A549 (cell line): Measurements from ENCODE around the gene PLCB3. TPM values are rescaled to one million over a fixed set of nuclear protein-coding genes. Genes with fewer than 3 reads are reported as not detected.

Experiments
- ATAC-seq, 2 experiments: fragments of 200-7000 bp in 1 of 2; fragments of >200 bp in 1 of 2; cut with Nextera tagmentation in 1 of 2; cut with Tn5 transposase in 1 of 2; 3 replicates each; pipeline versions ENCODE4 v1.8.0 to v1.9.1; 2018 to 2020; ENCODE audit warnings: mild to moderate bottlenecking in 1 of 2, moderate library complexity in 1 of 2
- CTCF ChIA-PET: fragments of 300-600 bp; sonication (Branson Sonifier 250); formaldehyde crosslinking; extraction: SDS; loops from one replicate; lab custom pipeline; 2021; ENCODE audit warnings: antibody characterized with exemption, inconsistent platforms; lab: Yijun Ruan, JAX
- POLR2A ChIA-PET: fragments of 350-600 bp; formaldehyde crosslinking; extraction: SDS; loops from one replicate; lab custom pipeline; 2021; ENCODE audit warnings: antibody characterized with exemption, inconsistent platforms; lab: Yijun Ruan, JAX
- DNase-seq, 2 experiments: peaks; one replicate each; pipeline versions ENCODE4 v3.0.0 to v3.0.0-alpha.2; 2011 to 2016; ENCODE audit warnings: low read depth in 1 of 2, low spot score in 1 of 2
- FAIRE-seq: peaks from 2 replicates; lab custom pipeline; 2011; peaks lifted over from hg19 to GRCh38; lab: Jason Lieb, UNC
- H3K27ac ChIP-seq, 2 experiments: fragments of >200 bp; sonication (Bioruptor Twin); formaldehyde crosslinking; 3 replicates each; pipeline ENCODE4 v1.5.1; 2016 to 2017
- H3K4me1 ChIP-seq: fragments of >200 bp; sonication (Bioruptor Twin); formaldehyde crosslinking; 3 replicates; pipeline ENCODE4 v1.6.1; 2016
- H3K4me2 ChIP-seq: fragments of >200 bp; sonication (Bioruptor Twin); formaldehyde crosslinking; 3 replicates; pipeline ENCODE4 v1.6.1; 2016
- H3K4me3 ChIP-seq: fragments of >200 bp; sonication (Bioruptor Twin); formaldehyde crosslinking; 3 replicates; pipeline ENCODE4 v1.5.1; 2016
- H3K9me3 ChIP-seq: fragments of >200 bp; sonication (Bioruptor Twin); formaldehyde crosslinking; 3 replicates; pipeline ENCODE4 v1.6.1; 2016
- CBX2 ChIP-seq: fragments of 200-600 bp; sonication (generic); IDR thresholded peaks from 2 replicates; pipeline ENCODE4 v1.6.1; 2016; ENCODE audit warnings: low read depth, mild to moderate bottlenecking, borderline replicate concordance
- CBX8 ChIP-seq: fragments of 200-600 bp; sonication (generic); IDR thresholded peaks from 2 replicates; pipeline ENCODE4 v1.6.1; 2016
- EHF ChIP-seq: fragments of 250-450 bp; sonication (Bioruptor Pico); IDR thresholded peaks from 2 replicates; pipeline ENCODE4 v1.5.0; 2020; ENCODE audit warnings: mild to moderate bottlenecking
- FOXS1 ChIP-seq: fragments of 250-450 bp; sonication (Bioruptor Pico); IDR thresholded peaks from 2 replicates; pipeline ENCODE4 v1.5.0; 2020; ENCODE audit warnings: mild to moderate bottlenecking, moderate library complexity
- HDAC2 ChIP-seq: fragments of 200-600 bp; sonication (generic); IDR thresholded peaks from 2 replicates; pipeline ENCODE4 v1.6.1; 2016
- HEYL ChIP-seq: fragments of 250-450 bp; sonication (Bioruptor Pico); IDR thresholded peaks from 2 replicates; pipeline ENCODE4 v1.8.0; 2021; ENCODE audit warnings: mild to moderate bottlenecking, moderate library complexity
- KDM5A ChIP-seq: fragments of 200-600 bp; sonication (generic); IDR thresholded peaks from 2 replicates; pipeline ENCODE4 v1.6.1; 2016; ENCODE audit warnings: antibody characterized with exemption, mild to moderate bottlenecking
- MAFK ChIP-seq: fragments of 450-650 bp; IDR thresholded peaks from 2 replicates; pipeline ENCODE4 v1.6.1; 2014; ENCODE audit not compliant: partially characterized antibody
- MAZ ChIP-seq: fragments of 150-350 bp; IDR thresholded peaks from 2 replicates; pipeline ENCODE4 v1.6.1; 2014; ENCODE audit warnings: antibody characterized with exemption, low read depth, low read length, borderline replicate concordance
- MYC ChIP-seq: IDR thresholded peaks from 2 replicates; pipeline ENCODE4 v1.6.1; 2012; ENCODE audit warnings: mild to moderate bottlenecking, inconsistent platforms, low read length, improper control_type of control experiment, borderline replicate concordance
- NPAS2 ChIP-seq: fragments of 250-450 bp; sonication (Bioruptor Pico); IDR thresholded peaks from 2 replicates; pipeline ENCODE4 v1.8.0; 2022; ENCODE audit warnings: mild to moderate bottlenecking, moderate library complexity, borderline replicate concordance
- NR3C1 ChIP-seq: fragments of >200 bp; sonication (Bioruptor Twin); formaldehyde crosslinking; IDR thresholded peaks from 3 replicates; pipeline ENCODE4 v1.6.1; 2017
- POLR2A ChIP-seq: IDR thresholded peaks from 2 replicates; pipeline ENCODE4 v1.6.1; 2012; ENCODE audit warnings: mild to moderate bottlenecking, low read length
- RARB ChIP-seq: fragments of 250-450 bp; sonication (Bioruptor Pico); IDR thresholded peaks from 2 replicates; pipeline ENCODE4 v1.8.0; 2021; ENCODE audit warnings: mild to moderate bottlenecking, moderate library complexity
- RCOR1 ChIP-seq: fragments of 150-350 bp; IDR thresholded peaks from 2 replicates; pipeline ENCODE4 v1.6.1; 2014; ENCODE audit warnings: antibody characterized with exemption, low read length, low read depth
- RNF2 ChIP-seq: fragments of 200-600 bp; sonication (generic); IDR thresholded peaks from 2 replicates; pipeline ENCODE4 v1.6.1; 2016; ENCODE audit warnings: low read depth, mild to moderate bottlenecking, antibody characterized with exemption, moderate library complexity, borderline replicate concordance
- SREBF2 ChIP-seq: fragments of 450-650 bp; IDR thresholded peaks from 2 replicates; pipeline ENCODE4 v1.6.1; 2014; ENCODE audit warnings: mild to moderate bottlenecking, moderate library complexity
- TFCP2L1 ChIP-seq: fragments of 250-450 bp; sonication (Bioruptor Pico); IDR thresholded peaks from 2 replicates; pipeline ENCODE4 v1.5.0; 2021; ENCODE audit warnings: mild to moderate bottlenecking
- TP53 ChIP-seq: fragments of 250-450 bp; sonication (Bioruptor Pico); IDR thresholded peaks from 2 replicates; pipeline ENCODE4 v1.5.0; 2021; ENCODE audit warnings: mild to moderate bottlenecking, moderate library complexity
- ZC3H11A ChIP-seq: fragments of 450-650 bp; IDR thresholded peaks from 2 replicates; pipeline ENCODE4 v1.6.1; 2014; ENCODE audit warnings: antibody characterized with exemption, mild to moderate bottlenecking
- ZFP36 ChIP-seq: fragments of 450-650 bp; IDR thresholded peaks from 2 replicates; pipeline ENCODE4 v1.6.1; 2014; ENCODE audit warnings: borderline replicate concordance; ENCODE audit not compliant: partially characterized antibody
- ZNF302 ChIP-seq: fragments of 250-450 bp; sonication (Bioruptor Pico); IDR thresholded peaks from 2 replicates; pipeline ENCODE4 v1.9.0; 2021; ENCODE audit warnings: inconsistent platforms, mild to moderate bottlenecking, moderate library complexity
- ZSCAN20 ChIP-seq: fragments of 250-450 bp; sonication (Bioruptor Pico); IDR thresholded peaks from 2 replicates; pipeline ENCODE4 v1.8.0; 2022; ENCODE audit warnings: mild to moderate bottlenecking, moderate library complexity
- WGBS: methylation state at CpG from one replicate; pipeline ENCODE4 v1.1.6; 2017; ENCODE audit errors: missing lambda C conversion rate; 5-methylcytosine and 5-hydroxymethylcytosine counted together
- polyA plus RNA-seq, 4 experiments: library from polyadenylated mRNA; depleted of rRNA in 3 of 4; stranded (reverse); fragments of >200 nt; fragmentation: RNase III in 1 of 4; extraction: RNeasy Plus Mini Kit Qiagen cat#74134 plus additional on column Dnase treatment in 1 of 4; gene quantifications; 2 replicates in 3 of 4; 3 replicates in 1 of 4; pipeline ENCODE4 v1.2.3, GENCODE V29; 2011 to 2017
- TF ChIP-seq, protein P1 (sequence below): fragments of 250-450 bp; sonication (Bioruptor Pico); IDR thresholded peaks from 2 replicates; pipeline ENCODE4 v1.5.0; 2021; ENCODE audit warnings: mild to moderate bottlenecking, moderate library complexity, borderline replicate concordance

Gene PLCB3
- polyA plus RNA-seq, 2 of the 4 experiments (the other 2 are of a cell fraction): 8.8 to 21.2 TPM

DNA sequence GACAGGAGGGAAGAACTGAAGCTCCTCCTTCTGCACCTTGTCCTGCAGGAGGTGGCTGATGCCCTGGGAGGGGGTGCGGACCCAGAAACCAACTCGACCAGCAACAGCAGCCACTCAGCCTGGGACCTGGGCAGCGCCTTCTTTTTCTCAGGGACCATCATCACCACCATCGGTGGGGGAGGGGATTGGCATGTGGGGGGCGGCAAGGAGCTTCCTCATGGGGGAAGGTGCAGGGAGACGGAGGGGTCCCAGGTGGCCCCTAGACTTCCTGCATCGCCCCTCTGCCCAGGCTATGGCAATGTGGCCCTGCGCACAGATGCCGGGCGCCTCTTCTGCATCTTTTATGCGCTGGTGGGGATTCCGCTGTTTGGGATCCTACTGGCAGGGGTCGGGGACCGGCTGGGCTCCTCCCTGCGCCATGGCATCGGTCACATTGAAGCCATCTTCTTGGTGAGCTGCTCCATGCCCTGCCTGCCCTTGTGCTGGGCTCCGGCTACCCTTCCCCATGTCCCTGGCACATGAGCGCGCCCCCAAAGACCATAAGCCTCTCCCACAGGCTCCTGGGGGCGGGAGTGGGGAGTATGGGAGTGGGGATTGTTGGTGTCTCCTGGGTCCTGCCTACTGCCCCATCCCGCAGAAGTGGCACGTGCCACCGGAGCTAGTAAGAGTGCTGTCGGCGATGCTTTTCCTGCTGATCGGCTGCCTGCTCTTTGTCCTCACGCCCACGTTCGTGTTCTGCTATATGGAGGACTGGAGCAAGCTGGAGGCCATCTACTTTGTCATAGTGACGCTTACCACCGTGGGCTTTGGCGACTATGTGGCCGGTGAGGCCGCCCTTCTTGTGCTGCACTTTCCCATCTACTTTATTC is 45.7 kb downstream of the PLCB3 start:
- Histone ChIP-seq H3K4me3 (no peak overlapping the region), H3K4me2 (no peak overlapping the region)
- TF ChIP-seq TP53 (CRISPR knock-in tag): no peak
- TF ChIP-seq ZFP36: no peak
- no peak for TF ChIP-seq FOXS1 (CRISPR knock-in tag)
- no peak for TF ChIP-seq HEYL (CRISPR knock-in tag)
- TF ChIP-seq, all 56 proteins: peak for 0
- Histone ChIP-seq H3K27ac (no peak overlapping the region), H3K4me1 (peaks cover 5% of the 10 kb centered on the region; the same call in 2 of the 3 replicates), H3K9me3 (no peaks in the 10 kb centered on the region)
- ATAC-seq (no peak), DNase-seq (no peak), FAIRE-seq (no peak)
- 75% methylated on average over 30 of the region's 34 CpGs for WGBS
- POLR2A ChIA-PET: no interaction called here
- CTCF ChIA-PET: interaction anchor here (0.6 to 2.5 kb wide), 7 partner anchors 19 to 59 kb away, joined by 3 to 7 read pairs (median 5); partner anchors contain the start of gene PLCB3

DNA sequence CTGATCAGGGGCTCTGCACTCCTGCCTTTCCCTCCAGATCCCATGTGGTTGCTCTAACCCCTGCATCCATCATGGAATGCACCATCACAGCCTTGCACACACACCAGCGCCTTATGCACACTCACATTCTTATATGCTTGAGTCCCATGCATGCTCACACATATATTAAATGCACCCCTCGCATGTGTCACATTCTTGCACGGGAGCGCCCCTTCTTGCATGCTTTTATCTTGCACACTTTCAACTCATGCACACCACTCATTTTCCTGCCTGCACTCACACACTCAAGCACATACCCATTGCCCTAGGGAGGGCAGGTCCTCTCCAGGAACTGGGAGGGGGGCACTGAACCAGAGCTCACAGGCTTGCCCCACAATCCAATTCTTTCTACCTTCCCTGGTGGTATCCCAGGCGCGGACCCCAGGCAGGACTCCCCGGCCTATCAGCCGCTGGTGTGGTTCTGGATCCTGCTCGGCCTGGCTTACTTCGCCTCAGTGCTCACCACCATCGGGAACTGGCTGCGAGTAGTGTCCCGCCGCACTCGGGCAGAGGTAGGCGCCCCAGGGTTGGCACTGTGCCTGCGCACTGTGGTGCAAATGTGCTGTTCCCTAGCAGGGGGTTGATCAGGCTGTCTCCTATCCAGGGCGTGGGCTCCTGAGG is 46.5 kb downstream of the PLCB3 start:
- no peak for ATAC-seq
- no peak for FAIRE-seq
- CTCF ChIA-PET: interaction anchor here (0.6 to 2.5 kb wide), 5 partner anchors 10 to 47 kb away, joined by 3 to 7 read pairs (median 5); partner anchors contain the start of gene PLCB3
- Histone ChIP-seq H3K4me1 (peaks cover 5% of the 10 kb centered on the region; the same call in 2 of the 3 replicates), H3K9me3 (no peaks in the 10 kb centered on the region), H3K27ac (no peak overlapping the region), H3K4me3 (no peak overlapping the region), H3K4me2 (no peak overlapping the region)
- whole genome bisulfite sequencing: 86% methylated on average over 18 of the region's 18 CpGs
- DNase-seq: no peak
- TF ChIP-seq EHF (CRISPR knock-in tag) (no peak), MYC (no peak), ZC3H11A (no peak), RARB (CRISPR knock-in tag) (no peak), MAZ (no peak), RCOR1 (no peak), ZSCAN20 (CRISPR knock-in tag) (no peak), HDAC2 (no peak), TFCP2L1 (CRISPR knock-in tag) (no peak), RNF2 (no peak)
- POLR2A ChIA-PET: no interaction called here

DNA sequence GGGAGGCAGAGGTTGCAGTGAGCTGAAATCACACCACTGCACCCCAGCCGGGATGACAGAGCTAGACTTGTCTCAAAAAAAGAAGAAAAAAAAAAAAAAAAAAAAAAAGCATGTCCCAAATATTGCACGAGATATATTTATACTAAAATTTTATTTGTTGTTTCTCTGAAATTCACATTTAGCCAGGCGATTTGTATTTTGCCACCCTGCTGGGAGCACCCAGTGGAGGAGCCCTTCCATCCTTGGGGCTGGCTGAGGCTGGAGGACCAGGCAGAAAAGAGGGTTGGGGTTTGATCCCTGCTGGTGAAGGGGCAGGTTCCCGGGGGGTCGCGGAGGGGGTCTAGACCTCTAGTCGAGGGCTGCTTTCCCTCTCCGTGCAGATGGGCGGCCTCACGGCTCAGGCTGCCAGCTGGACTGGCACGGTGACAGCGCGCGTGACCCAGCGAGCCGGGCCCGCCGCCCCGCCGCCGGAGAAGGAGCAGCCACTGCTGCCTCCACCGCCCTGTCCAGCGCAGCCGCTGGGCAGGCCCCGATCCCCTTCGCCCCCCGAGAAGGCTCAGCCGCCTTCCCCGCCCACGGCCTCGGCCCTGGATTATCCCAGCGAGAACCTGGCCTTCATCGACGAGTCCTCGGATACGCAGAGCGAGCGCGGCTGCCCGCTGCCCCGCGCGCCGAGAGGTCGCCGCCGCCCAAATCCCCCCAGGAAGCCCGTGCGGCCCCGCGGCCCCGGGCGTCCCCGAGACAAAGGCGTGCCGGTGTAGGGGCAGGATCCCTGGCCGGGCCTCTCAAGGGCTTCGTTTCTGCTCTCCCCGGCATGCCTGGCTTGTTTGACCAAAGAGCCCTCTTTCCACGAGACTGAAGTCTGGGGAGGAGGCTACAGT is 47.9 kb downstream of the PLCB3 start:
- POLR2A ChIA-PET: no interaction called here
- no peak for ATAC-seq

More for the DNA sequence above, 47.9 kb downstream of the PLCB3 start:
- Histone ChIP-seq H3K9me3 (no peaks in the 10 kb centered on the region), H3K4me1 (peaks cover 15% of the 10 kb centered on the region), H3K4me3 (no peak overlapping the region), H3K27ac (no peak overlapping the region), H3K4me2 (no peak overlapping the region)
- TF ChIP-seq CBX2 (no peak), ZNF302 (CRISPR knock-in tag) (no peak), MAFK (no peak), POLR2A (no peak), RARB (CRISPR knock-in tag) (no peak), SREBF2 (no peak), NR3C1 (no peak), FOXS1 (CRISPR knock-in tag) (no peak), CBX8 (no peak), NPAS2 (no peak), KDM5A (no peak)
- TF ChIP-seq, protein P1, sequence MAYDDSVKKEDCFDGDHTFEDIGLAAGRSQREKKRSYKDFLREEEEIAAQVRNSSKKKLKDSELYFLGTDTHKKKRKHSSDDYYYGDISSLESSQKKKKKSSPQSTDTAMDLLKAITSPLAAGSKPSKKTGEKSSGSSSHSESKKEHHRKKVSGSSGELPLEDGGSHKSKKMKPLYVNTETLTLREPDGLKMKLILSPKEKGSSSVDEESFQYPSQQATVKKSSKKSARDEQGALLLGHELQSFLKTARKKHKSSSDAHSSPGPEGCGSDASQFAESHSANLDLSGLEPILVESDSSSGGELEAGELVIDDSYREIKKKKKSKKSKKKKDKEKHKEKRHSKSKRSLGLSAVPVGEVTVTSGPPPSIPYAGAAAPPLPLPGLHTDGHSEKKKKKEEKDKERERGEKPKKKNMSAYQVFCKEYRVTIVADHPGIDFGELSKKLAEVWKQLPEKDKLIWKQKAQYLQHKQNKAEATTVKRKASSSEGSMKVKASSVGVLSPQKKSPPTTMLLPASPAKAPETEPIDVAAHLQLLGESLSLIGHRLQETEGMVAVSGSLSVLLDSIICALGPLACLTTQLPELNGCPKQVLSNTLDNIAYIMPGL (CRISPR knock-in tag): no peak
- CTCF ChIA-PET: interaction anchor here (1.0 kb wide), 1 partner anchor 27 kb away, joined by 3 read pairs; no protein-coding TSS in a partner anchor
- FAIRE-seq (no peak), DNase-seq (no peak)
- 80% methylated on average over 45 of the region's 60 CpGs for WGBS
